Measurements from ENCODE around the gene ANXA2.
"Not testable (repeated sequence)": the region's sequence is repeated elsewhere in the genome, so short reads cannot be mapped to it uniquely, and the experiment has no call there.

Gene ANXA2

DNA sequence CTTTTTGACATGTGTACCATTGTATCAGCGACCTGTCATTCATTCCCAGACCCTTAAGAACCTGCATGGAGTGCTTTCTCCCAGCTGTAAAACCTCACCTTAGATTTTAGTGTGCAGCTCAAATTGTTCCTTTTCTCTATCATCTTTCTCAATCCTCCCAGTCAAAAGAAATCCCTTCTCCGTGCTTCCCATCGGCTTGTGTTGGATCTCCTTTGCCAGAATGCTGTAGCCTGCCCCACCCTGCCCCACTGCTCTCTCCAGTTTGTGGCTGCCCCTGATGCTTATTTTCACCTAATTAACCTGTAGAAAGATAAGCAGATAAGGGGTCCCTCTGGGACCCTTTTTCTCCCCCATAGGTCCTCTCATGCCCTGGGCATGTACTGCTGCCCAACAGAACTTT lies 51.1 kb downstream of the ANXA2 start:
- in situ Hi-C loops (cut with HindIII; ENCODE audit: low sequenced_read_pairs): no loop called here

DNA sequence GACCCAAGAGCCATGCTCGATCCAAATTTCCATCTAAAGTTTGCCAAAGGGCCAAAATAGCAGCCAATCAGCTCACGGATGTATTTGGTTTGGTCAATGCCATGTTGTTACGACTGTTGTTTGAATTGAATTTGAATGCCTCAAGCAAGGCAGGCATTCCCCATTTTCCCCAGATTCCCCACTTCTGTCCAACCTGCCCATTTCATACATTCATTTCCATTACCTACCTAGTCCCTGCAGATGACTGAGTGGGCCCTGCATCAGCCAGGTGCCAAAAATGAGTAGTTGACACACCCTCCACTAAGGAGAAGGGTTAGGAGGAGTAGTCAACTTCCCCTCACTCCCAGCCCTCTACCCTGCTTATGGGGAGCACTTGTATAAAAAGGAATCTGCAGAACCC lies 51.7 kb downstream of the ANXA2 start:
- in situ Hi-C loops (cut with HindIII; ENCODE audit: low sequenced_read_pairs): no loop called here

GRCh38 chr15:60345598-60345997 lies 52.2 kb downstream of the ANXA2 start:
- in situ Hi-C loops (cut with HindIII; ENCODE audit: low sequenced_read_pairs): no loop called here

DNA sequence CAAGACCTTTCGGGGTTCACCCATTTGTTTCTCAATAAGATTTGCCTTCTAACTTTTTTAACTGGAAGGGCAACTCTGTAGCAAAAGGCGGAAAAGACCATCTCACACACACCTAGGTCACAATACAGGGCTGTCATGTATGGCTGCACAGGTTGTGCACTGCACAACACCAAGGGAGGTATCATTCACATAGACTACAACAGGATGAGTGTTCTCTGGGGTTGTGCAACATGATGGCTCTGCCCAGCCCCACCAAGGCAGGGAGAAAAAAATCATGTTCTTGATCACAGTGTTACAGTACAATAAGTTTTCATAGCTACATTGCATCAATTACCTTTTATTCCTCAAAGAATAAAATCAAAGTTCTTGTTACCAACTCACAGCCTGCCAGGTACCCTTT lies 52.8 kb downstream of the ANXA2 start:
- in situ Hi-C loops (cut with HindIII; ENCODE audit: low sequenced_read_pairs): no loop called here

DNA sequence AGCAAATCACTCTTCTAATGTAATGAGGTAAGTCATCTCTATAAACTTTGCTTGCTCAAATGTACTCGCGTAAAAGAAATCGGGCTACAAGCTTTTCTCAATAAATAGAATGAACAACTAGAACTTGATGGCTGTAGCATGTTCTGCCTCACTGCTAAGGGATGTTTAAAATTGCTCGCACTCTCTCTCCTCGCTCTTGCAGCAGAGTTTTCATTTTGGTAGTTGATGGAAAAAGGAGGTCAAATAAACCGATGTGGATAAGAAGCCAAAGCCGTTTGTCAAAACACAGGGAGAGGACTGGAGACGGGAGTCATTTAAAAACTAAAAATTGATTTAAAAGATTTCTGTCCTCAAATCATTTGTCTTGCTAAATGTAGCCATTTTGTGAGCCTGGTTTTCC lies 53.3 kb downstream of the ANXA2 start:
- in situ Hi-C loops (cut with HindIII; ENCODE audit: low sequenced_read_pairs): no loop called here

DNA sequence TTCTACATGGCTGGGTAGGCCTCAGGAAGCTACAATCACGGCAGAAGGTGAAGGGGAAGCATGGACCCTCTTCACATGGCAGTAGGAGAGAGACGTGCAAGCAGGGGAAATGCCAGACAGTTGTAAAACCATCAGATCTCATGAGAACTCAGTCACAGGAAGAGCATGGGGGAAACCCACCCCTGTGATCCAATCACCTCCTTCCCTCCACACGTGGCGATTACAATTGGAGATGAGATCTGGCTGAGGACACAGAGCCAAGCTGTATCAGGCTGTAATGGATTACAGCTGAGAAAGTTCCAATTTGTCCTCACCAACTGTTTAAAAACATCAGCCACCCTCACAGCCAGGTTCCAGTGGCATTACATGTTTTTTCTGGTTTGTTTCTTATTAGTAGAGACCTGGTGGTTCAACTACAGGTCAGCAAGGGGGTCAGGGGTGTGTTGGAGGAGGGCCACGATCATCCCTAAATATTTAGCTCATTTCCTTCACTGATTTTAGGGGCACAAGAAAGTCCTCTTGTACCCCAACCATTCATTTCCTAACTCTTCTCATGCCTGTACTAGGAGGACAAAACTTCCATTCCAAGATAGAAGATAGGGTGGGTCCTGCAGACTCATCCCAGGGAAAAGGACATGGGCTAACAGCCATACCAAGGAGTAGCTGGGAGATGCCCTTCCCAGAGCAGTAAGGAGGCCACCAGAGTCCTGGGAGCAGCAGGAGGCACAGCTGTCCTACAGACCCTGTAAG lies 54.4 kb downstream of the ANXA2 start:
- in situ Hi-C loops (cut with HindIII; ENCODE audit: low sequenced_read_pairs): no loop called here

GRCh38 chr15:60340207-60340921 lies 57.4 kb downstream of the ANXA2 start:
- in situ Hi-C loops (cut with HindIII; ENCODE audit: low sequenced_read_pairs): no loop called here

DNA sequence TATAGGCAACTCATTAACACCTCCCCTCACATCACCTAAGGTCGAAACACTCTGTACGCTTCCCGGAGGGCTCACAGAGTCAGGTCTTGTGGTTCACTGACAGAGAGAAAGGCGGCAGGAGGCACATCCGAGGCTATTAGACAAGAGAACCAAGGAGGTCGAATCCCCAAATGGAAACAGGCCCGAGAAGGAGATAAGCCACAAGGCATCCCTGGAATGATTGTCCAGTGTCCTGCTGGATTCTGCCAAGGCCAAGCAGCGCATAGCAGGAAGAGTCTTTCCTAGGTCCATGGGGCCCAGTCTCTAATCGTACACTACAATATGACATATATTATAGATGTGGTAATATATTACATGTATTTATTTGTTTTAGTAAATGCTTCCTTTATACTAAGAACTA lies 58.5 kb downstream of the ANXA2 start:
- in situ Hi-C loops (cut with HindIII; ENCODE audit: low sequenced_read_pairs): no loop called here

- in situ Hi-C loops (cut with HindIII; ENCODE audit: low sequenced_read_pairs): no loop called here
Measured at GRCh38 chr15:60338810-60339209, 59.0 kb downstream of the ANXA2 start.

DNA sequence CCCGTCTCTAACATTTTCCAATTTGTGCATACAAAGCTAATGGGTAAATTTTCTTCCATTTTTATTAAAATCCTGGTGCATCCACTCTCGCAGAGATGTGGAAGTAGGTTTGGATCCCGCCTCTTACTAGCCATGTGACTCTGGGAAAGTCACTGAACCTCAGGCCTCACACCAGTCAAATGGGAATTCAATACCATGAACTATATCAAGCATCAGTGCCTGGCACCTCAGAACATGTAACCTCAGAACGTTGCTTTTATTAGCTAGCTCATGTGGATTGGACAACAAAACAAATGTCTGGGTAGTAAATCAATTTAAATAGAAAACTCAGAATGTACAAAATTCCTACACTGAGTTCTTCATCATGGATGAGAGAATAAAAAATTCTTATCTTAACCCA lies 60.7 kb downstream of the ANXA2 start:
- in situ Hi-C loops (cut with HindIII; ENCODE audit: low sequenced_read_pairs): no loop called here

GRCh38 chr15:60335296-60335695 lies 62.5 kb downstream of the ANXA2 start:
- in situ Hi-C loops (cut with HindIII; ENCODE audit: low sequenced_read_pairs): not testable (repeated sequence)

GRCh38 chr15:60328852-60329443 lies 68.8 kb downstream of the ANXA2 start:
- in situ Hi-C loops (cut with HindIII; ENCODE audit: low sequenced_read_pairs): no loop called here

DNA sequence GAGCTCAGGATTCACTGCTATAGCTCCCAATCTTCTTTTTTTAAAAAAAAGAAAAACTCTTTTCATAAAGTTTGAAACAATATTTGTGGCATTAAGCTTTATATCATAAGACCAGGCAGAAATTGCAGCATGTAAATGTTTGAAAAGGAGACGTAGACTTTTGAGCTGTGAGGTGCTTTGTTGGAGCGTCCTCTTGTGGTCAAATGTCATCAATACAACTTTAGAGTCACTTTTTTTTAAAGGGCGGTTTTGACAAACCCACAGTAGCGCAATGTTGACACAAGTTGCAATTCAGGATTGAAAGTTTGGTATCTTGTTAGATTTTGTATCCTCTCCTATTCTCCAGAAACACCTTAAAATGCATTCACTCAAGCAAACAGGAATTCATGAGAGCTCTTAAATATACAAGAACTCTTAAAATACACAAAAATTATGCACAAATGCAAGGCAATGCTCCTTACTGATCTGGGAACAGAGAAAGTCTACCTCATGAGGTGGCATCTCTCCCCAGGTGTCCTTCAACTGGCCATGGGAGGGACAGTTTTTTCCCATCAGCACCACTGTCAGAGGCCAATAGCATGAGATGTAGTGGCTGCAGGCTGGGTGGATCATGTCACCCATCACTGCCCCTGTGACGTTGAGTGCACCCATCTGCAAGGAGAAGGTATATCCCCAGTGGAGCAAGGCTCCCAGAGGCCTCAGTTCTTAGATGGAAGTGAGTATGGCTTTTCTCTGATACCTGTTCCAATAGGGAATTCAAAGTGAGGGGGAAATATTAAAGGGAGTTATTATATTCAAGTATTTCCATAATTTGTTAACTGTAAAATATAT lies 70.7 kb downstream of the ANXA2 start:
- in situ Hi-C loops (cut with HindIII; ENCODE audit: low sequenced_read_pairs): no loop called here

DNA sequence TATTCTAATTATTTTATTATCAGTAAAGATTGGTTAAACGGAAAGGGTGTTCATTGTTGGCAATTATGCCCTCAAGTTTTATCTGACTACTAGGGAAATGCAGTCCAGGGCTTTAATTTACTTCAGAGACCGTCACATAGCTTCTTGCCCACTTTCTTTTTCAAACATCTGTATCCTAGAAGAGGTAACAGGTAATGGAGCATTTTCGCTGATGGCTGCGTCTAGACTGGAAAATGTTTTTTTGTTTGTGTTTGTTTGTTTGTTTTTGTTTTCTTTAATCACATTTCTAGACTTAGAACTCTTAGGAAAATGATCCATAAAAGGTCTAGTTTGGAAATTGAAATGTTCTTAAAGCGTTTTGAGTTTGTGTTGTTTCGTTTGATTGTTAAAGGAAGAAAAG lies 71.4 kb downstream of the ANXA2 start:
- in situ Hi-C loops (cut with HindIII; ENCODE audit: low sequenced_read_pairs): no loop called here

DNA sequence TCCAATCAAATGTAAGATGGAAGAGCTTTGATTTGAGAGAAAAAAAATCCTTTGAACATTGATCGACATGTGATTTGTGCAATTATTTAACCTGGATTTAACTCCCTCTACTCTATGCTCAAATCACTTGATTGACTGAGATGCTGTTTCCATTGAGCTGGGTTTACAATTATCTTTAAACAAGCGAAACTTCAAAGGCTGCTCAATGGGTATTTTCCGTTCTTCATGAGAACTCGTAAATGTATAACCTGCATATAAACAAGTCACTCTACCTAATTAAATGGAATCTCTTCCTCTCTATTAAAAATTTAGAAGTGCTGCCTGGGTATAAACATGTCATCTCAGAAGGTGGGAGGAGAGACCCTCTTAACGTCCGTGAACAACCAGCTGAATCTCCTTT lies 71.9 kb downstream of the ANXA2 start:
- in situ Hi-C loops (cut with HindIII; ENCODE audit: low sequenced_read_pairs): no loop called here

- in situ Hi-C loops (cut with HindIII; ENCODE audit: low sequenced_read_pairs): no loop called here
Measured at GRCh38 chr15:60324706-60325438, 72.9 kb downstream of the ANXA2 start.

GRCh38 chr15:60323322-60323721 lies 74.5 kb downstream of the ANXA2 start:
- in situ Hi-C loops (cut with HindIII; ENCODE audit: low sequenced_read_pairs): no loop called here

DNA sequence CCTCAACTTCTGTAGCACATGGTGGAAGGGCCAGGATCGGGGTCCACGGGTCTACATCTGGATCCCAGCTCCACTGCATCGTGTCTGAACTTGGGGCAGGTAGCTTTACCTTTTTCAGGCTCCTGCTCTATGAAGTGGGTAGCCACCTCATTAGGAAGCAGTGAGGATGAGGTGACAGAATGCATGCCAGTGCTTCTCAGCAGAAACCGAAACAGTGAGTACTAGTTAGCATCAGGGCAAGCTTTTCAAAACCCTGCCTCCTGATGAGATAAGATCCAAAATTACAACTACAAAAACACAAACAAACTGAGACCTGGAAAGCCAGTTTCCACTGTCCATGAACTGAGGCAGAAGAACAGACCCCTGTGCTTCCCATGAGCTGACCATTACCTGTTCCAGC lies 77.4 kb downstream of the ANXA2 start:
- in situ Hi-C loops (cut with HindIII; ENCODE audit: low sequenced_read_pairs): no loop called here

- in situ Hi-C loops (cut with HindIII; ENCODE audit: low sequenced_read_pairs): no loop called here
Measured at GRCh38 chr15:60318216-60318867, 79.4 kb downstream of the ANXA2 start.

- in situ Hi-C loops (cut with HindIII; ENCODE audit: low sequenced_read_pairs): no loop called here
Measured at GRCh38 chr15:60316961-60317360, 80.8 kb downstream of the ANXA2 start.

All from DLD1 (cell line).